ENCODE measurements around the gene C22orf15. TPM values are rescaled to one million over a fixed set of nuclear protein-coding genes. Genes with fewer than 3 reads are reported as not detected.

The C22orf15 gene
- total RNA-seq, 1 experiment from 2014 or later: not detected

- ChIA-PET POLR2A (no interaction called here), CTCF (no interaction called here)
- H3K4me3 Mint-ChIP-seq (ENCODE audit: unreplicated experiment): no peak overlapping the region
- H3K36me3 Mint-ChIP-seq (ENCODE audit: insufficient read depth, unreplicated experiment): peaks cover 61% of the 10 kb centered on the region
- no TSS peak for BruUV-seq (replicated peaks)
- no peak for TF ChIP-seq CTCF (IDR thresholded peaks at IDR 0.05; ENCODE audit: unreplicated experiment)
- H3K27ac Mint-ChIP-seq (ENCODE audit: low read depth, unreplicated experiment): no peak overlapping the region
- H3K4me1 Mint-ChIP-seq (ENCODE audit: insufficient read depth, unreplicated experiment): peaks cover 9% of the 10 kb centered on the region
- no peaks in the 10 kb centered on the region for H3K9me3 Mint-ChIP-seq (ENCODE audit: unreplicated experiment)
- DNase-seq (ENCODE audit: unreplicated experiment): no peak
- no peaks in the 10 kb centered on the region for H3K27me3 Mint-ChIP-seq (ENCODE audit: insufficient read depth, unreplicated experiment)
- intact Hi-C loops (cut with micrococcal nuclease): no loop called here
These were observed 29.2 kb downstream of the C22orf15 start for GRCh38 chr22:23791738-23792645.

GRCh38 chr22:23793326-23793725 is 30.5 kb downstream of the C22orf15 start:
- ChIA-PET CTCF (no interaction called here), POLR2A (no interaction called here)
- H3K36me3 Mint-ChIP-seq (ENCODE audit: insufficient read depth, unreplicated experiment): peaks cover 73% of the 10 kb centered on the region
- no peak for DNase-seq (ENCODE audit: unreplicated experiment)
- H3K9me3 Mint-ChIP-seq (ENCODE audit: unreplicated experiment): no peaks in the 10 kb centered on the region
- intact Hi-C loops (cut with micrococcal nuclease): no loop called here
- H3K27me3 Mint-ChIP-seq (ENCODE audit: insufficient read depth, unreplicated experiment): no peaks in the 10 kb centered on the region
- TF ChIP-seq CTCF (IDR thresholded peaks at IDR 0.05; ENCODE audit: unreplicated experiment): no peak
- H3K27ac Mint-ChIP-seq (ENCODE audit: low read depth, unreplicated experiment): no peak overlapping the region
- no peak overlapping the region for H3K4me3 Mint-ChIP-seq (ENCODE audit: unreplicated experiment)
- BruUV-seq (replicated peaks): no TSS peak
- peaks cover 9% of the 10 kb centered on the region for H3K4me1 Mint-ChIP-seq (ENCODE audit: insufficient read depth, unreplicated experiment)

- Mint-ChIP-seq H3K27me3 (ENCODE audit: insufficient read depth, unreplicated experiment) (no peaks in the 10 kb centered on the region), H3K27ac (ENCODE audit: low read depth, unreplicated experiment) (no peak overlapping the region), H3K4me3 (ENCODE audit: unreplicated experiment) (no peak overlapping the region), H3K9me3 (ENCODE audit: unreplicated experiment) (no peaks in the 10 kb centered on the region), H3K4me1 (ENCODE audit: insufficient read depth, unreplicated experiment) (no peaks in the 10 kb centered on the region), H3K36me3 (ENCODE audit: insufficient read depth, unreplicated experiment) (peaks cover 99% of the 10 kb centered on the region)
- CTCF ChIA-PET: no interaction called here
- POLR2A ChIA-PET: no interaction called here
- DNase-seq (ENCODE audit: unreplicated experiment): no peak
- intact Hi-C loops (cut with micrococcal nuclease): no loop called here
- no TSS peak for BruUV-seq (replicated peaks)
- no peak for TF ChIP-seq CTCF (IDR thresholded peaks at IDR 0.05; ENCODE audit: unreplicated experiment)
These were observed 33.7 kb downstream of the C22orf15 start for GRCh38 chr22:23796461-23796860.

GRCh38 chr22:23800297-23801237 is 37.8 kb downstream of the C22orf15 start:
- no peak for DNase-seq (ENCODE audit: unreplicated experiment)
- H3K27me3 Mint-ChIP-seq (ENCODE audit: insufficient read depth, unreplicated experiment): no peaks in the 10 kb centered on the region
- BruUV-seq (replicated peaks): no TSS peak
- no peaks in the 10 kb centered on the region for H3K9me3 Mint-ChIP-seq (ENCODE audit: unreplicated experiment)
- peak overlapping the region; percentile 18 for H3K27ac Mint-ChIP-seq (ENCODE audit: low read depth, unreplicated experiment)
- H3K4me3 Mint-ChIP-seq (ENCODE audit: unreplicated experiment): no peak overlapping the region
- CTCF ChIA-PET: no interaction called here
- H3K4me1 Mint-ChIP-seq (ENCODE audit: insufficient read depth, unreplicated experiment): no peaks in the 10 kb centered on the region
- intact Hi-C loops (cut with micrococcal nuclease): no loop called here
- POLR2A ChIA-PET: no interaction called here
- no peak for TF ChIP-seq CTCF (IDR thresholded peaks at IDR 0.05; ENCODE audit: unreplicated experiment)
- H3K36me3 Mint-ChIP-seq (ENCODE audit: insufficient read depth, unreplicated experiment): peaks cover 90% of the 10 kb centered on the region

Measured in MCF 10A (cell line).